Cardiac fibroblast (primary cell): Measurements from ENCODE around the gene MEX3C.

Experiments used
- DNase-seq, 2 donors: peaks; one replicate each; pipeline versions ENCODE4 v3.0.0 to v3.0.0-alpha.2; 2010; ENCODE audit warnings: low read depth in 2 of 2
- H3K4me3 ChIP-seq, 2 donors: replicated peaks in 1 of 2; 1 replicate in 1 of 2; 2 replicates in 1 of 2; pipeline ENCODE4 v1.5.1; 2011; ENCODE audit warnings: low read depth in 2 of 2, low read length in 2 of 2, mild to moderate bottlenecking in 2 of 2, moderate library complexity in 1 of 2
- TF ChIP-seq, protein P1 (sequence below): IDR thresholded peaks from one replicate; pipeline ENCODE4 v1.5.1; 2011; ENCODE audit warnings: low read depth, mild to moderate bottlenecking, low read length, inconsistent platforms

Gene MEX3C

DNA sequence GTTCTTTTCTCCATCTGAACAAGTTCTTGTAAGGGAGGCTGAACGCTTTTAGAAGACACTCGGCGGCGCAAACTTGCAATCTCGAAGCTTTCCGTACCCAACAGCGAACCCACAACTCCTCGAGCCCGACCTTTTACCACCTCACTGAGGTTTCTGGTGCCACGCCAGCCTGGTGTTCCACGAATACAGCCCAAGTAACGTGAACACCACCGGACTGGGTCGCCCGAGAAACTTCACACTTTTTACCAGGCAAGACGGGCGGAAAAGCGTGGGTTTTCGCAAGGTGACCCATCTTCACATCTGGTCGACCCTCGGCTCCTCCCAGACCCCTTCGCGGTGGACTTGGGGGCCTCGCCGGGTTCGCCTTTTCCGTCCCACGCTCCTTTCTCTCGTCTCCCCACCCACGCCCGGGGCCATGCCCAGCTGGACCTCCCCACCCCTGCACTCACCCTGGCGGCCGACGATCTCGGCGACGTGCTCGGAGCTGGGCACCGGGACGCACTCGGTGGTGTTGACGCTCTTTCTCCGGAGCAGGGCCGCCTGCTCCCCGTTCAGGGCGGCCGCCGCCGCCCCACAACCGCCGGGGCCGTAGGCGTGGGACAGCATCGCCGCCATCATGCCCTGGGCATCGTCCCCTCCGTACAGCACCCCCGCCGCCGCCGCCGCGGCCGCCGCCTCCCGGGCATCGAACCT lies 1.2 kb downstream of the MEX3C start:
- H3K4me3 ChIP-seq: peak overlapping the region; percentile 83 to 93
- TF ChIP-seq, protein P1, sequence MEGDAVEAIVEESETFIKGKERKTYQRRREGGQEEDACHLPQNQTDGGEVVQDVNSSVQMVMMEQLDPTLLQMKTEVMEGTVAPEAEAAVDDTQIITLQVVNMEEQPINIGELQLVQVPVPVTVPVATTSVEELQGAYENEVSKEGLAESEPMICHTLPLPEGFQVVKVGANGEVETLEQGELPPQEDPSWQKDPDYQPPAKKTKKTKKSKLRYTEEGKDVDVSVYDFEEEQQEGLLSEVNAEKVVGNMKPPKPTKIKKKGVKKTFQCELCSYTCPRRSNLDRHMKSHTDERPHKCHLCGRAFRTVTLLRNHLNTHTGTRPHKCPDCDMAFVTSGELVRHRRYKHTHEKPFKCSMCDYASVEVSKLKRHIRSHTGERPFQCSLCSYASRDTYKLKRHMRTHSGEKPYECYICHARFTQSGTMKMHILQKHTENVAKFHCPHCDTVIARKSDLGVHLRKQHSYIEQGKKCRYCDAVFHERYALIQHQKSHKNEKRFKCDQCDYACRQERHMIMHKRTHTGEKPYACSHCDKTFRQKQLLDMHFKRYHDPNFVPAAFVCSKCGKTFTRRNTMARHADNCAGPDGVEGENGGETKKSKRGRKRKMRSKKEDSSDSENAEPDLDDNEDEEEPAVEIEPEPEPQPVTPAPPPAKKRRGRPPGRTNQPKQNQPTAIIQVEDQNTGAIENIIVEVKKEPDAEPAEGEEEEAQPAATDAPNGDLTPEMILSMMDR: no peak
- DNase-seq: peak; percentile 27 to 34

DNA sequence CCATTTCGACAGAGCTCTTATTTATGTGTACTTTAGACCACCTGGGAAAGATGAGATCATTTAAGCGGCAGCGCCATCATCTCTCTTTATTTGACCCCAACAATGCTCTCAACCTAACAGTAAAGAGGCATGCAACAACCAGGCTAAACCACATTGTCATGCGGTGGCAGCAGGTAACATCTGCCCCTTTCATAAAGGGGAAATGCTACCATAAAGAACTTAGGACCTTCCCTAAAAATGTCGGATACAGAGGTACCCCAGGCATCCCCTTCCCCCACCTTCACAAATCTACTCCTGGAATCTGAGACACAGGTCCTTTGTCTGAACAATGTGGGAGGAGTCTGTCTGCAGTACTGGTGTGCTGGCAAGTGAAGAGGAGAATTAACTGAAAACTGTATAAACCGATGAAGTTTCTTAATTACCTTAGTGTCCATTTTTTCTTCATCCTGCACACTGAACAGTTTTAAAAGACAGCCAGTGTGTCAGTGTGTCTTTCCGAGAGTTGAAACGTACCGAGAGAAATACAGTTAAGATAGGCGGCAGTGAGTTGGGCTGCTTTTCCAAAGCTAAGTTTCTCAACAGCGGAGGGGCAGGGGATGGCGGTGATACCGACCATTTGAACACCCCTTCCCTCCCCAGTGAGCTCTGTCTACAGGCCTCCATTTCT lies 1.9 kb downstream of the MEX3C start:
- peak overlapping the region; percentile 83 to 93 for H3K4me3 ChIP-seq
- DNase-seq: peak; percentile 32 to 54
- TF ChIP-seq, protein P1: no peak

DNA sequence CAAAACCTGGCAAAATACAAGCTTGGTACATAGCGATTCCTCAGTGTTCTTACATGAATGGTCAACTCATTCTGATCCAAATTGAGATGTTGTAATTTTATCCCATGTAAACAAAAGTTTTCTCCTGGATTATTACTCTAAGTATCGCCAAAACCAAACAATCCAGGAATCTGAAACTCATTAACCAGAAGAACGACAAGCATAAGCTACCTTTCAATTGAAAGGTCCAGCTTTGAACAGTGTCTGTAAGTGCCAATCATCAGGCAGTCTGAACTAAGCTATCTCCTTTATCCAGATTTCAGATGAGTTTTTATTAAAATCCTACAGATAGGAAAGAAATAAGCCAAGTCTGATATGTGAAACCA lies 2.4 kb downstream of the MEX3C start:
- DNase-seq: no peak
- H3K4me3 ChIP-seq: peak overlapping the region; percentile 83 to 93
- TF ChIP-seq, protein P1: no peak

DNA sequence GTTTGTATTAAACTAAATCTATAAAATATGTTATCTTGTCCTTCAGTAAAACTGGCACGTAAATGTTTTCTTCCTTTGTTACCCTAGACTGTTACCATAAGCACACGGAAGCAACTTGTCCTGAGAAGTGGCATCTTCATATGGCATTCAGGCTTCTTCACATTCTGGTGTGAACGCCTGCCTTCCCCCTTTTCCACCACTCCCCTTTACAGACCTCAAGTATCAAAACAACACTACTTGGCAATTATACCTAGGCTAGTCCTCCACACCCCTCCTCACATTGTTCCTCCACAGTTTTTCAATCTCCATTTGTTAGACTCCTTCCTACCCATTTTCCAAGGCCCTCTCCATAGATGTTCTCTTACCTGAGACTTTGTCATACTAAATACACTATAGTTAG lies 2.9 kb downstream of the MEX3C start:
- peak in 1 of 2 donors; percentile 23 for DNase-seq
- TF ChIP-seq, protein P1: no peak
- H3K4me3 ChIP-seq: peak overlapping the region; percentile 83 to 93

- TF ChIP-seq, protein P1: no peak
- no peak overlapping the region for H3K4me3 ChIP-seq
- DNase-seq: peak; percentile 27 to 64
Measured at GRCh38 chr18:51193621-51194287, 3.7 kb downstream of the MEX3C start.

- no peak for DNase-seq
- TF ChIP-seq, protein P1: no peak
- H3K4me3 ChIP-seq: no peak overlapping the region
Measured at GRCh38 chr18:51192696-51193095, 4.8 kb downstream of the MEX3C start.
